Common myeloid progenitor, CD34-positive (primary cell): ENCODE data around the gene EFNA5.

Experiments
- CTCF ChIA-PET: fragments of 350-600 bp; sonication (Branson Sonifier 250); formaldehyde crosslinking; loops from one replicate; lab custom pipeline; 2021; ENCODE audit warnings: antibody characterized with exemption; lab: Charles Lee
- POLR2A ChIA-PET: fragments of 350-600 bp; sonication (Branson Sonifier 250); formaldehyde crosslinking; loops from one replicate; lab custom pipeline; 2021; ENCODE audit warnings: antibody characterized with exemption; lab: Charles Lee
- DNase-seq, 3 donors: peaks; one replicate each; pipeline versions ENCODE4 v3.0.0 to v3.0.0-alpha.2; 2013
- H3K27ac ChIP-seq, 2 experiments: 1 replicate in 1 of 2; 2 replicates in 1 of 2; pipeline ENCODE4 v1.7.0; 2013; ENCODE audit warnings: inconsistent platforms in 2 of 2, low read length in 2 of 2, mild to moderate bottlenecking in 2 of 2, low read depth in 1 of 2, moderate library complexity in 1 of 2; ENCODE audit not compliant: severe bottlenecking in 2 of 2, insufficient read depth in 1 of 2, poor library complexity in 1 of 2
- H3K27me3 ChIP-seq, 5 experiments: replicated peaks in 2 of 5; 1 replicate in 3 of 5; 2 replicates in 2 of 5; pipeline versions ENCODE4 v1.6.1 to v1.7.0; 2013; ENCODE audit warnings: low read length in 4 of 5, mild to moderate bottlenecking in 2 of 5, moderate library complexity in 2 of 5, inconsistent platforms in 1 of 5; ENCODE audit not compliant: insufficient read depth in 5 of 5, control insufficient read depth in 4 of 5
- H3K36me3 ChIP-seq, 4 experiments: 1 replicate in 2 of 4; 2 replicates in 2 of 4; pipeline versions ENCODE4 v1.6.1 to v1.7.0; 2013; ENCODE audit warnings: low read length in 3 of 4, control low read depth in 1 of 4, mild to moderate bottlenecking in 1 of 4; ENCODE audit not compliant: control insufficient read depth in 4 of 4, insufficient read depth in 4 of 4
- H3K4me1 ChIP-seq, 4 experiments: 1 replicate in 3 of 4; 2 replicates in 1 of 4; pipeline versions ENCODE4 v1.6.1 to v1.7.1; 2013; ENCODE audit warnings: low read length in 3 of 4, mild to moderate bottlenecking in 3 of 4, control low read depth in 1 of 4, inconsistent platforms in 1 of 4, moderate library complexity in 1 of 4; ENCODE audit not compliant: control insufficient read depth in 4 of 4, insufficient read depth in 4 of 4; ENCODE audit errors: control extremely low read depth in 1 of 4
- H3K4me3 ChIP-seq, 7 experiments: 1 replicate in 4 of 7; 2 replicates in 3 of 7; pipeline versions ENCODE4 v1.5.1 to v1.7.0; 2013; ENCODE audit warnings: mild to moderate bottlenecking in 7 of 7, low read length in 6 of 7, moderate library complexity in 6 of 7, inconsistent platforms in 2 of 7, low read depth in 2 of 7, control low read depth in 1 of 7; ENCODE audit not compliant: insufficient read depth in 4 of 7, control insufficient read depth in 1 of 7; ENCODE audit errors: extremely low read depth in 1 of 7
- H3K9me3 ChIP-seq, 5 experiments: 1 replicate in 4 of 5; 2 replicates in 1 of 5; pipeline versions ENCODE4 v1.6.1 to v1.7.1; 2013; ENCODE audit warnings: low read length in 4 of 5, mild to moderate bottlenecking in 2 of 5, inconsistent platforms in 1 of 5, low read depth in 1 of 5, moderate library complexity in 1 of 5; ENCODE audit not compliant: control insufficient read depth in 4 of 5, insufficient read depth in 2 of 5; ENCODE audit errors: control extremely low read depth in 1 of 5
- WGBS: methylation state at CpG from one replicate; pipeline ENCODE4 v1.1.5; 2013; ENCODE audit not compliant: insufficient coverage; 5-methylcytosine and 5-hydroxymethylcytosine counted together

EFNA5 gene

GRCh38 chr5:107370396-107370968 lies 300.3 kb downstream of the EFNA5 start:
- Histone ChIP-seq H3K27me3 (no peaks in the 10 kb centered on the region), H3K4me1 (peaks cover 2 to 7% (median 5%) of the 10 kb centered on the region in 4 experiments), H3K27ac (no peak overlapping the region), H3K9me3 (no peaks in the 10 kb centered on the region), H3K36me3 (no peaks in the 10 kb centered on the region), H3K4me3 (no peak overlapping the region)
- 77% methylated on average over 3 of the region's 6 CpGs for WGBS
- POLR2A ChIA-PET, result no interaction called here
- CTCF ChIA-PET, result no interaction called here
- no peak for DNase-seq

- H3K27me3 ChIP-seq, result no peaks in the 10 kb centered on the region
- no peaks in the 10 kb centered on the region for H3K36me3 ChIP-seq
- H3K9me3 ChIP-seq, result no peaks in the 10 kb centered on the region
- peaks cover 8 to 15% (median 11%) of the 10 kb centered on the region in 4 experiments for H3K4me1 ChIP-seq
- WGBS, result no CpG with 5 or more reads among the region's 1 CpG
- H3K27ac ChIP-seq, result no peak overlapping the region
- ChIA-PET POLR2A (no interaction called here), CTCF (no interaction called here)
- DNase-seq, result no peak
- H3K4me3 ChIP-seq, result no peak overlapping the region
These were observed 301.1 kb downstream of the EFNA5 start for GRCh38 chr5:107369622-107370021.

GRCh38 chr5:107368615-107369014 lies 302.1 kb downstream of the EFNA5 start:
- ChIA-PET CTCF (no interaction called here), POLR2A (no interaction called here)
- WGBS, result 100% methylated on average over 4 of the region's 7 CpGs
- Histone ChIP-seq H3K27me3 (no peaks in the 10 kb centered on the region), H3K4me3 (no peak overlapping the region), H3K27ac (no peak overlapping the region), H3K36me3 (no peaks in the 10 kb centered on the region), H3K4me1 (peaks cover 8 to 15% (median 12%) of the 10 kb centered on the region in 4 experiments), H3K9me3 (no peaks in the 10 kb centered on the region)
- DNase-seq, result no peak

GRCh38 chr5:107367939-107368338 lies 302.8 kb downstream of the EFNA5 start:
- no peak overlapping the region for H3K27ac ChIP-seq
- H3K27me3 ChIP-seq, result no peaks in the 10 kb centered on the region
- no peaks in the 10 kb centered on the region for H3K36me3 ChIP-seq
- ChIA-PET POLR2A (no interaction called here), CTCF (no interaction called here)
- no peak overlapping the region for H3K4me3 ChIP-seq
- H3K9me3 ChIP-seq, result no peaks in the 10 kb centered on the region
- peaks cover 8 to 15% (median 12%) of the 10 kb centered on the region in 4 experiments for H3K4me1 ChIP-seq
- WGBS, result 100% methylated on average over 2 of the region's 2 CpGs
- no peak for DNase-seq

- CTCF ChIA-PET, result no interaction called here
- Histone ChIP-seq H3K9me3 (no peaks in the 10 kb centered on the region), H3K27me3 (no peaks in the 10 kb centered on the region), H3K4me1 (peaks cover 8 to 15% (median 12%) of the 10 kb centered on the region in 4 experiments), H3K27ac (no peak overlapping the region), H3K36me3 (no peaks in the 10 kb centered on the region), H3K4me3 (no peak overlapping the region)
- POLR2A ChIA-PET, result no interaction called here
- no CpG with 5 or more reads among the region's 4 CpGs for WGBS
- DNase-seq, result no peak
These were observed 303.3 kb downstream of the EFNA5 start for GRCh38 chr5:107367480-107367879.

GRCh38 chr5:107365320-107366109 lies 305.2 kb downstream of the EFNA5 start:
- DNase-seq, result peak; percentile 34 to 86 (median 82)
- H3K27ac ChIP-seq, result no peak overlapping the region
- CTCF ChIA-PET, result interaction anchor here (0.8 kb wide), 1 partner anchor 207 kb away, joined by 3 read pairs; no protein-coding TSS in a partner anchor
- no peaks in the 10 kb centered on the region for H3K36me3 ChIP-seq
- no peaks in the 10 kb centered on the region for H3K9me3 ChIP-seq
- POLR2A ChIA-PET, result interaction anchor here (0.6 to 1.2 kb wide), 2 partner anchors 9 to 24 kb away, joined by 3 to 5 read pairs; no protein-coding TSS in a partner anchor
- H3K4me3 ChIP-seq, result peak overlapping the region in 1 of 7 experiments; percentile 20
- WGBS, result 5% methylated on average over 8 of the region's 10 CpGs
- H3K27me3 ChIP-seq, result no peaks in the 10 kb centered on the region
- peaks cover 8 to 15% (median 12%) of the 10 kb centered on the region in 4 experiments for H3K4me1 ChIP-seq
